ENCODE results near the gene WNT5B.

WNT5B gene
- 0 to 0.21 reads per million in 2 donors for total RNA-seq

DNA sequence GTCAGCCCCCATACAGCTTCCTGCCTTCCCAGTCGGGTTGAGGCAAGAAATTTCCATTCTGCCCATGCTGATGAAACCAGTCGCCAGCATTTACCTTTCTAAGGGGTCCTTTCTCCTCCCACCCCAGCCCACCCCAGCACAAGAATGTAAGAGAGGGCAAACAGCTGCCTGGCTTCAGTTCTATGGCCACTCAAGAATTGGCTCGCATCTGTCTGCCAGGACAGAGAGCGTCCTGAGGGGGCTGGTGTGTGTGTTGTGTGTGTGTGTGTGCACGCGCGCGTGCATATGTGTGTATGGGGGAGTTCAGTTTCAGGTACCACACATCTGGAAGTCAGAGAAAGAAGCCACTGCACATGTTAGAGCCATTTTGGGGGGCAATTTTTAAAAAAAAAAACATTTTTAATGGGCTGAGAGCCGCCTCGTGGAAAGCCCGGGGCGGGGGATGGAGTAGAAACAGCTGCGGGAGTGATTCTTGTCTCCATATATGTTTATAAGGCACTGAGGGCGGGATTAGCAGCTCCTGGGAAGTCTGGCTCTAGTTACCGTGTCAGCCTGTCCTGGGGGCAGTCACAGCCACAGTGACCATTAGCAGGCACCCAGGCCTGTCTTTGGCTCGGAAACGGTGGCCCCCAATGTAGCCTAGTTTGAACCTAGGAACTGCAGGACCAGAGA lies at the start of gene WNT5B:
Gene WNT5B, plus strand, starts transcription at position 566 of the 672 bp plus-strand sequence. CDS start 2,124 bp downstream, outside the sequence.
- DNase-seq: no peak

DNA sequence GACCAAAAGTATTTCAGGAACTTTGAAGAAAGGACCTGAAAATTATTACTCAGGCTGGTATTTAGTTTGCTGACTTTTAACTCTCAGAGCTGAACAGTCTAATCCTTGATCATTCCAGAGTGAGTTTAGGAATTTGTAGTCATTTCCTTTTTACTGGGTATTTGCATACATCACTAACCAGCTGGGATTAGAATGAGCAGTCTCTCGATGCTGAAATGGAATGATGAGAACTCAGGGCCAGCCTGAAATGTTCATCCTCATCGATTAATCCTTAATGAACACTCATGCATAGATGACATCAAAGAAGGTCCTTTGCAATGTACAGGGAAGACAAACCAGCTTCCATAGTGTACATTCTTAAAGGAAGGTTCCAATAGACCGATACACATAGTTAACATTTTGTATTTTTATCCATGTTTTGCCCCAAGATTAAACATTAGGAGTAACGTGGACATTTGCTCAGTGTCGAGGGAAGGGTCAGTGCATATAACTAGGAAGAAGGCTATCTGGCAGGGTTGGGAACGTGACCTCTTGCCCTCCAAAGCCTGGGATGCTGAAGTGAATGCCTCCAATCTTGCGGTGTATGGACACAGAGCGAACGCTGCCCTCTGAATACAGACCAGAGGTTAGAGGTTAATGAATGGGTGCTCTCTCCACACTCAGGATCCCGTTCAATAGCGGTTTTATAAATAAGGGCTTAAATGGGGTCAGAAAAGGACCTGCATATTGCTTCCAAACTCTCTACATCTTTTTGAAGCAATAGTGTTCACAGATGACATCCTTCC lies 49.2 kb upstream of the WNT5B start:
- no peak for DNase-seq

DNA sequence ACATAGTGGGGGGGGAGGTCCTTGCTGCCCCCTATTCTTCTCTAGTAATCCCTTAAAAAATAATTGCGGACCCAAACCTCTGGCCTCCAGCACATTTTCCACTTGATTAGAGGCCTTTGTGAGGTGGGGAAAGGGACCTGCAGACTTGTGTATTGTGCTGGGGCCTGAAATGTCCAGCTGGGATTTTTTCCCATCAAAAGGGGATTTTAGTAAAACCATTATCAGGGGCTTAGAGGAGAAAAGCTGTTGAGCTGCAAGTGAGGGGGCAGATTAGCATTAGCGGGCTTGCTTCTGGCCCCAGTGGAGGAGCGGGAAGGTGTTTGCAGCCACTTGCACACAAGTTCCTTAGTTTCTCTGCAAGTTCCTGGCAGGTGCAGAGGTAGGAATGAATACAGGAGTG lies 48.5 kb upstream of the WNT5B start:
- DNase-seq: no peak

DNA sequence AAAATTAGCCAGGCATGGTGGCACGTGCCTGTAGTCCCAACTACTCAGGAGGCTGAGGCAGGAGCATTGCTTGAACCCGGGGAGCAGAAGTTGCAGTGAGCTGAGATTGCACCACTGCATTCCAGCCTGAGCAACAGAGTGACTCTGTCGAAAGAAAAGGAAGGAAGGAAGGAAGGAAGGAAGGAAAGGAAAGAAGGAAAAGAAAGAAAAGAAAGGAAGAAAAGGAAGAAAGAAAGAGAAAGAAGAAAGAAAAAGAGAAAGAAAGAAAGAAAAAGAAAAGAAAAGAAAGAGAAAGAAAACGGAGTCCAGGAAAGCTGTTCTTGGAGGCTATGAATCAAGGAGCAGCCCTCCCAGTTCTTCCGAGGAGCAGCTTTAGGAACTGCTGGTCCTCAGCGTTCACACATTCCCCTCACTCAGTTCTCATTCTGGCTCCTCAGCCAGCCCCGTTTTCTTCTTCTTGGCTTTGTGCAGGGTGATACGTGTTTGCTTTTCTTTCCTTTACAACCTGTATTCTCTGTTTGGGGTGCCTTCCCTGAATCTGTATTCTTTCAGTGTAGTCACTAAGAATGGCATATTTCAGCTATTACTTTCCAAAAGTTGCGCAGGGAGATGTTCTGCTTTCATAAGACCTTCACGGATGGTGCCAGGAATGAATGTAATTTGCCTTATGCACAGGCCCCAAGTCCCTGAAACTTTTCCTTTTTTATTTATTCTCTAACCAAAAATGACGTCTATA lies 46.9 kb upstream of the WNT5B start:
- no peak for DNase-seq

DNA sequence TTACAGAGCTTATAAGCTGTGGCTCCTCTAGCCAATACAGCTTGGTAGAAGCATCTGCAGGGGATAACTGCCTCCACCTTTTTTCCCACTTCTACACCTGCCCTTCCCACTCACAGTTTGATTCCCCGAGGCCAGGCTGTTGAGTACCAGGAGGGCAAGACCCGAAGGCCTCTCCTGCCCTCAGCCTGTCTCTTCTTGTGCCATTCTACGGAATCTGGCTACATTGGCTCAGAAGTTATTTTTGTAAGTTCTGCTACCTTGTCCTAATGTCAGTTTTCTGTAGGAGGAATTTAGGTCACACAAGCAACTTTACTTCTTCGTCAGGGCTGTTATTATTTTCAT lies 46.4 kb upstream of the WNT5B start:
- no peak for DNase-seq

DNA sequence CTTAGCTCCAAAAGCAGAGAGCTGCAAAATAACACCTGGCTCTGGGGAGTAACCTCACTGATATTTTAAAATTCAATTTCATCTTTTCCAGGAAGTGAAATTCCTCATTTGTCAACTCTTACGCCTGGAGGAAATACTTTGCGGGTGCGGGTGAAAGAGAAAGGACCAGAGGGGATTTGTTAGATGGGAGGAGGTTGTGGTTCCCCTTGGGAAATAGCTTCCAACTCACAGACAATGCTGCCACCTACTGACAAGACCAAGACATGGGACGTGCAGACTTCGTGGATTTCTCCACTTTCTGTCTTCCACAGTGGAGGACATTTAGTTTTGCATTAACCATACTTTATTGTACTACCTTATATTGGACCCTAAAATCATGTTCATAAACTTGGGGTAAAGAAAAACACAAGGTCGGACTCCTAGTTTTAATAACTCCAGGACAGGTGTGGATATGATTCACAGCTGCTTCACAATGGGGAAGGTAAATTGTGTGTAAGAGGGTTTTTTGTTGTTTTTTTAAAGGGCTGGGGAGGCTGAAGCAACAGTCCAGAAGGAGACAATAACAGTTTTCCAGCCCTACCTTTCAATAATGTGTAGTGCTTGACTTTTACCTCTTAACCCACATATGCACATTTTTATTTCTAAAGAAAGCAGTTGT lies 45.5 kb upstream of the WNT5B start:
- DNase-seq: peak; percentile 52

DNA sequence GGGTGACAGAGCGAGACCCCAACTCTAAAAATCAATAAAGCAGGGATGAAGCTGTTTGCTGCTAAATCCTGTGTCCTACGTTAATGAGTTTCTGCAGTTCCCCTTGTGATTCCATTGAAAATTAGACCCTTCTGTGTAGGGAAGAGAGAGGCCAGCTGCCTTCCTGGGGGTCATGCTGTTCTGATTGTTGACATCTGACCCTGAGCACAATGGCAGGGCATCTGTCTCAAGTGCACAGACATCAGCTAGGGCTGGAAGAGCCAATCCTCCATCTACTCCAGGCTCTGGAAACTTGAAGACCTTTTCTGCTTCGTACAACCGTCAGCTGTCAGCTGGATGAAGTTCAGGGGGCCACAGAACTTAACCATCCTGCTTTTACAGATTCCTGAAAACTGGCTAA lies 44.7 kb upstream of the WNT5B start:
- DNase-seq: no peak

DNA sequence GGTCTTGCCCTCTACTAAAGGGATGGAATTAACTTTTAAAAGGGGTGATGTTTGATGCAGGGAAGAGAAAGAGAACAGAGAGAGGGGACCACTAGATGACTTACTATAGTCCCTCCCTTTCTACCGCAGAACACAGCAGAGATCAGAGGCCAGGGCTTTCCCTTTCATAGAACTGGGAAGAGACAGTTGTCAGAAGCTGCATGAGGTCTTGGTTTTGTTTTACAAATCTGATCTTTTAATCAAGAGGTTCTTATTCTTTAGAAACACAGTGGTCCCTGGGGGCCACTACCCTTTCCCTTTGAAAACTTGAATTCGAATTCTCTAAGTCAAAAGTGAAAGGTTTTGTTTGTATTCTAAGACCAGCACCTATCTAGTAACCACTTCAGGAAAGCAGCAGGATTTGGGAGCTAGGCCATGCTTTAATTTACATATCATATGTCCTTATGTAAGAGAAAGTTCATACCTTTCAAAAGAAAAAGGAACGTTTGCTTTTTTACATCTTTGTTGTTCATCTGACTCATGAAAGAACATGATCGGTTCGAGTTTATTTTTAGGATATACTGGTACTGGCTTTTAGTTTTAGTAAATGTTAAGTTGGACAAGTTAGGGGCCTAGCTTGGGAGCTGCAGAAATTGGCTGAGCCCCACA lies 41.0 kb upstream of the WNT5B start:
- DNase-seq: no peak

DNA sequence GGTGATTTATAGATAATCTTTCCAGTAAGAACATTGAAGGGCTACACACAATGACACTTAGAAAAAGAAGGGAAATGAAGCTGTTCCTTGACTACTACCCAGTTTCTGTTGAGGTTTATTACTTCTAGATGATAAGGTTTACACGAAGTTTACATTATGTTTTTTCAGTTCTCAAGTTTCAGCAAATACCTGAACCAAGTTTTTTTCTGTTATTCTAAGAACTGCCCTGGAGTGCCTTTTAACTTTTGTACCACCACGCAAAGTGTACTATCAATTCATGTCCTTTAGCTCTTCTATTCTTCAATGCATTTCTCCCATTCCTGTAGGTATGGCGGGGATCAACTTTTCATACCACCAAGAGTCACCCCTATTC lies 40.5 kb upstream of the WNT5B start:
- DNase-seq: no peak

DNA sequence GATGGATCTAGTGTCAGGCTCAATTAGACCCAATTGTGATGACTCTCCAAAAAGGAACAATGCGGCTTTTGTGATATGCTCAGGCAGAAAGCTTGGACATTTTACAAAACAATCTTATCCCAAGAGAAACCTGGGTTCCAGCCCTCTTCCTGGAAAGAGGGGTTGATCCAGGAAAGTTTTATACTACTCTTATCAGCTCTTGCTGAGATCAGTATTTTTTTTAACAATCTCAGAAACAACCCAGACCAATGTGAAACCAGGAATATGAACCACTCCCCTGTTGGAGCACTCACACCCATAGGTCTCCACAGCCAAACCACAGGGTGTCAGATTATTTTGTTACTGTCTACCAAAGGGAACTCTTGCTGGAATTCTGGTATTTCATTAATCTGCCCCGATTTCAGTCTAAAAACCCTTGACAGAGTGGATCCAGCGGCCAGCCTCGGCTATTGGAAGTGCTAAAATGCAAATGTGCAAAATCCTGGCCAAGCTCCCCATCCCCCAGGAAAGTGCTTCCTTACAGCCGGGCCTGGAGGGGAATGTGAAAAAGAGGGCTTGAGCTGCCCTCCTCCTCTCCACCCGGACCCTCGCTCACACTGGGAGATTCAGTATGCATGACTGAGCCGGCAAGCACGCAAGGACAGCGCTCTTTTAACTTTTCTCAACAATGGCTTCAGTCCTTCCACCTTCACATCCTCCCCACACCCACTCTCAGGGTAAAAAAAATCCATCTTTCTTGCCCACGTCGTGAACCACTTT lies 38.6 kb upstream of the WNT5B start:
- no peak for DNase-seq

DNA sequence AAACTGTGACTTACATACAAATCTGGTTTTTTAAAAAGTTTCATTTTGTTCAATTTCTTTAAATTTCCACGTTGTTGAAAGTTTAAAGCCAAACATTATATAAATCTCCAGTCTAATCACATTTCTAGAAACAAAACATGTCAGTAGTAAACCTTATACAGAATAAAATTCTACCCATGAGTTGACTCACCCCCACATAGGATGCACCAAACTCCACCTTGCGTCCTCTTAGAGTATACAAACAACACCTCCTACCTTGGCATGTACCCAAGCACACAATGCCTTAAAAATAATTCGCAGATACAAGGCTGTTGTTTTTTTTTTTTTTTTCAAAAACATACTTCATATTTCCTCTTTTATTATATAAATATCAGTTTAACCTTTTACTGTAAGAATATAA lies 38.0 kb upstream of the WNT5B start:
- no peak for DNase-seq

DNA sequence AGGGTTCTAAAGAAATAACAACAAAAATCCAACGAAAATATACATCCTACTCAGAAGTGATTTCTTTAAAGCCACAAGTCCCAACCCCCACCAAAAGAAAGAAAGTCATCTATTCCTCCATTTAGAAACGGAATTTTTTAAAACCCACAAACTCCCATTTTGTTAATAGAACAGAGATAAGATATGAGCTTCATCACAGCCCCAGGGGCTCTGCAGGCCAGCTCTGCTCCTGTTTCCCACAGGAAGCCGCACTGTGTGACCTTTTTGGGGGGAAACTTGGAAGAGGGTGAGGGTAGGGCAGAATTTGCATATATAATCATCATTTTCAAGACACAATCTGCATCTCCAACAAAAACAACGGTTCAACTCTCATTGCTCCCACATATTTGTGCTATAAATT lies 37.5 kb upstream of the WNT5B start:
- no peak for DNase-seq

DNA sequence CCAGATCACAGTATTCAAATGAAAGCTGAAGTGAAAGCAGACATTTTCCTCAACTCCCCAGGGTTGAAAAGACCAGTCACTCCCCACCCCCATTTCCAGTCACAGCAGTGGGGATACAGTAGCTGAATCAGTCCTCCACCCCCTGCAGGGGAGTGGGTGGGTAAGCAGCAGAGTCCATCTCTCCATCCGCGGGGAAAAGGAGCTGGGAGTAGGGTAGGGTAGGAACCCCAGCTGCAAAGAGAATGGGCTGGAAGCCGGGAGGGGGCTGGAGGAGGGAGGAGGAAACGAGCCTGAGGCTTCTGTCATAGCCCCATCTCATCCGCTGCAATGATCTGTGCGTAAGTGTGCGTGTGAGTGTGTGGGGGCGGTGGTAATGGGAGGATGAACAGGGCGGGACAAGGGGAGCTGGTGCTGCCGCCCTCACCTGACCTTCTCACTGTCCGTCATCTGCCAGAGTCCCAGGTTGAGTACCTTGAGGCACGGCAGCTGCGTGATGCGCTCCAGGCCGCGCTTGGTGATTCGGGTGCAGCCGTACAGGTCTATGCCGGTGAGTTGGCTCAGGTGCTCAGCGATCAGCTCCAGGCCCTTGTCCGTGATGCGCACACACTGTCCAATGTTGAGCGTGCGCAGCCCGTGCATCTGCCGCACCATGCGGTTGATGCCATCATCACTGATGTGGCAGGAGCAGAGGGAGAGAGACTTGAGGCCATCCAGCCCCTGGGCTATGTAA lies 36.4 kb upstream of the WNT5B start:
- DNase-seq: peak; percentile 41

DNA sequence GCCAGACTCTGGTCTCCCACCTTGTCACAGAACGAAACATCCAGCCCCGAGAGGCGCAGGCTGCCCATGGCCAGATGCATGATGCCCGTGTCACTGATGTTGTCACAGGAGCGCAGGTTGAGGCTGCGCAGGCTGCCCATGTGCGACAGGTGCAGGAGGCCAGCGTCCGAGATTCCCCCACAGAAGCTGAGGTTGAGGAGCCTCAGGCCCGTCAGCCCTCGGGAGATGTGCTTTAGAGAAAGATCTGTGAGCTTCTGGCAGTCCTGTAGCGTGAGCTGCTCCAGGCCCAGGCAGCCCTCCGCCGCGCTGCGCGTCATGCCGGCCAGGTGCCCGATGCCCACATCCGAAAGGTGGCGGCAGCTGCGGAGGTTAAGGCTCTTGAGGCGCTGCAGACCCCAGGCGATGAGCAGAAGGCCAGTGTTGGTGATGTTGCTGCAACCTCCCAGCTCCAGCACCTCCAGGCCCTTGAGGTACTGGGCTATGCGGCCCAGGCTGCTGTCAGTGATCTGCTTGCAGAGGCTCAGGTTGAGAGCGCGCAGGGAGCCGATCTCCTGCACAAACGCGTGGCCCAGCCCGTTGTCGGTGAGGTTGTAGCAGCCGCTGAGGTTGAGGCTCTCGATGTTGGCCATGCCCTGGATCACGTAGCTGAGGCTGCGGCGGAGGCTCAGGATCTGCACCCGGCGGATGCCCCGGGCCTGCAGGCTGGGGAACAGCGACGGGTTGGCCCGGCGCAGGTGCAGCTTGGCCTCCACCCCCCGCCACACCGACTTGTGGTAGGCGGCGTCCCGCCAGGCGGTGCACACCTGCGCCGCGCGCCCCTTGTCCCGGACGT lies 35.6 kb upstream of the WNT5B start:
- DNase-seq: peak; percentile 45

DNA sequence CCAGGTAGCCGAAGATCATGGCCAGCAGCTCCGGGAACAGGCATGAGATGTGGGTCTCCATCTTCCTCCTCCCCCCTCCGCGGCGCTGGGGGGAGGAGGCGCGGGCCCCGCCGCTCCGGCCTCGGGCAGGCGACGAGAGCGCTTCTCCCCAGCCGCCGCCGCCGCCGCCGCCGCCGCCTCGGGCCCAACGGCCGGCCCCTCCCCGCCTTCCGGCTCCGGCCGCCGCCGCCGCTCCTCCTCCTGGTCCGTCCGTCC lies 35.1 kb upstream of the WNT5B start:
- no peak for DNase-seq

DNA sequence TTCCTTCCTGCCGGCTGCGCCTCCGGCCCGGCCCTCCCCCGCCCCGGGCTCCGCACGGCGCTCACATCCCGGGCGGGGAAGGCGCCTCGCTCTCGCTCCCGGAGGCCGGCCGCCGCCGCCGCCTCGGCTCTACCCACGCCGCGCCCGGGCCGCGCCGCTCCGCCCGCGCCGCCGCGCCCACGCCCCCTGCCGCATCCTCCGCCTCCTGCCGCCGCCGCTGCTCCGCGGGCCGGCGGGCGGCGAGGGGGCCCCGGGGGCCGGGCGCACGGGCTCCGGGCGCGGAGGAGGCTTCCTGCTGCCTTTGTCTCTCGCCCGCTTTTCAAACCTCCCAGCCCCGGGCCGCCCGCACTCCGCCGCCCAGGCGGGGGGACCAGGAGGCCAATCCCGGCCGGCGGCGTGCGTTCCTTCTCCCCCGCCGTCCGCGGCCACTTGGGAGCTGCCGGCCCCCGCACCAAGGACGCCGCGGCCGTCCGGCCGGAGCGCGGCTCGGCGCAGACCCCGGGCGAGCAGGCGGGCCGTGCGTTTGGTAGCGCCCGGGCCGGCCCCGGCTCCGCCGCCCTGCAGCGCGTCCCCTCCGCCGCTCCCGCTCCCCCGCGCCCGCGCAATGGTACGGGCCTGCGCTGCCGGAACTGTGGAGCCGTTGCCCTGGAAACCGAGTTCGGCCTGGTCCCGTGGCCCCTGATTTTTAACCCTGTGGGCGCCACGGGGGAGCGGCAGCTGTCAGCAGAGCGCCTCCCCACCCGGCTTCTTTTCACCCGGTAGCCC lies 34.6 kb upstream of the WNT5B start, which contains the start of gene FBXL14:
Gene FBXL14, minus strand, starts transcription at position 321 of the 765 bp plus-strand sequence. CDS start 515 bp downstream, outside the sequence.
- peak; percentile 85 for DNase-seq

DNA sequence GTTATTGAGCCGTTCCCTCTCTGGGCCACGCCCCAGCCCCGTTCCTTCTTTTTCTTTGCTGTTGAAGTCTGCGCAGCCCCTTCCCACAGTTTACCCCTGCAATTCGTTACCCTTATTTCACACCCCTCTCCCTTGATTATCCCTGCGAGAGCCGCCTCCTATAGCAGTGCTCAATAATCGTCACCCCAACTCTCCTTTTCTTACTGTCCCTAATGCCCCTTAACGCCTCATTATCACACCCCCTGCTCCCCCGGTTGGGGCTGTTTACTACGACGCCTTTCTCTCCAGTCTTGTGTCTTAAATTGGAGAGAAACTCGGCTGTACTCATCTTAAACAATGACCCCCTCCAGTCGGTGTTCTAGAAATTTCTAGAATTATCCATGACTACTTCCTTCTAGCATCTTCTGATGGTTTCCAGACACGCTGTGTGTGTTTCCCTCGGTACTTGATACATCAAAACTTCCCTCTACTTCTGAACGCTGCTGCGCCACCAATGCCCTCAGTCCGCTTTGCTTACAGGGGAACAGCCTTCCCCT lies 33.9 kb upstream of the WNT5B start:
- no peak for DNase-seq

DNA sequence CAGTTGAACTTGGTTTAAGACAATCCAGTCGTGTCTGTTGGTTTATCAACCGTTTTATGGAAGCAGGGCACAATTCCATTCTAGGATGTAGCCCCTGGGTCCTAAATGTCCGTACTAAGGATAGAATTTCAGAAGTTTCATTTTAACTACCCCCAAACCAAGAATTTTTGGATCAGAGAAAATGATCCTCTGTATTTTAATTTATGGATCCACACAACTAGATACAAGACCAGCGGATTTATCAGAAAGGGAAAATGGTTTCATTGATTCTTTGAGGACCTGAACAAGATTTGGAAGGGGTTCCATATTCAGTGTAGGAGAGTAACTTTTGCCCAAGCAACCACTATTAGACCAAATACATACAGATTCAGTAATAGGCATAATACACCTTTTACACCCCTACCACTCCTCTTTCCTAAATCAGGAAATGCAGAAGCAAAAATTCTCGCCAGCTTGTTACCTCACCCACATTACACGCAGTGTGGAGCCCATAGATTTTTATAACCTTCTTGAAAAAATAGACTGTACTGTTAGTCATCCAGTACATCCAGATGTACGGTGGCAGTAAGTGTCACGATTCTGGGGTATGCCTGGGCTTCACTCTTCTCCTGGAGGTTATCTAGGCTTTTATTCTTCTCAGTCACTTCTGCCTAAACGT lies 33.2 kb upstream of the WNT5B start:
- no peak for DNase-seq

DNA sequence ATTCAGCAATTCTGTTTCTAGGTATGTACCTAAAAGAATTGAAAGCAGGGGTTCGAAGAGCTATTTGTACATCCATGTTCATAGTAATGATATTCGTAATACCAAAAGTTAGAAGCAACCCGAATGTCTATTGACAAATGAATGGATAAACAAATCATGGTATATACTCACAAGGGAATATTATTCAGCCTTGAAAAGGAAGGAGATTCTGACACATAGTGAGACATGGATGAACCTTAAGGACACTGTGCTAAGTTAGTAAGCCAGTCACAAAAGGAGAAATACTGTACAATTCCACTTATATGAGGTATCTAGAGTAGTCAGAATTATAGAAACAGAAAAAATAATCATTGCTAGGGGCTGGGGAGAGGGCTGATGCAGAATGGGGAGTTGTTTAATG lies 30.3 kb upstream of the WNT5B start:
- no peak for DNase-seq
